Activated CD8-positive, alpha-beta memory T cell treated with anti-CD3 and anti-CD28 coated beads, Interleukin-2, amount 10 ng/mL, durations not matched to agents 7 days and 5 days (primary cell): ENCODE data around the gene TMEM204. TPM values are rescaled to one million over a fixed set of nuclear protein-coding genes. Genes with fewer than 3 reads are reported as not detected.

ENCODE experiments used
- ATAC-seq: fragments of 150-1000 bp; cut with Tn5 transposase; one replicate; pipeline ENCODE4 v1.10.0; 2021; ENCODE audit warnings: moderate library complexity
- CTCF ChIA-PET: fragments of 350-600 bp; sonication (Branson Sonifier 250); formaldehyde crosslinking; loops from one replicate; lab custom pipeline; 2021; ENCODE audit warnings: antibody characterized with exemption; lab: Charles Lee
- DNase-seq: peaks from one replicate; pipeline ENCODE4 v3.0.0-alpha.2; 2020
- H3K27ac Mint-ChIP-seq: one replicate; pipeline ENCODE4 v1.8.0; 2021; ENCODE audit warnings: mild to moderate bottlenecking, mixed read lengths
- H3K27me3 Mint-ChIP-seq: one replicate; pipeline ENCODE4 v1.8.0; 2021; ENCODE audit warnings: mixed read lengths
- H3K36me3 Mint-ChIP-seq: one replicate; pipeline ENCODE4 v1.8.0; 2021; ENCODE audit warnings: mild to moderate bottlenecking, mixed read lengths
- H3K4me1 Mint-ChIP-seq: one replicate; pipeline ENCODE4 v1.8.0; 2021; ENCODE audit warnings: mixed read lengths
- H3K4me3 Mint-ChIP-seq: one replicate; pipeline ENCODE4 v1.8.0; 2021; ENCODE audit warnings: mild to moderate bottlenecking, moderate library complexity, mixed read lengths
- H3K9me3 Mint-ChIP-seq: one replicate; pipeline ENCODE4 v1.8.0; 2022; ENCODE audit warnings: low read depth, mixed read lengths
- total RNA-seq, 2 experiments: library from RNA; stranded (reverse); gene quantifications; one replicate each; pipeline ENCODE4 v1.2.3, GENCODE V29; 2021

Gene TMEM204
- total RNA-seq, 2 experiments from 2014 or later, result 34.7 to 37.1 TPM

DNA sequence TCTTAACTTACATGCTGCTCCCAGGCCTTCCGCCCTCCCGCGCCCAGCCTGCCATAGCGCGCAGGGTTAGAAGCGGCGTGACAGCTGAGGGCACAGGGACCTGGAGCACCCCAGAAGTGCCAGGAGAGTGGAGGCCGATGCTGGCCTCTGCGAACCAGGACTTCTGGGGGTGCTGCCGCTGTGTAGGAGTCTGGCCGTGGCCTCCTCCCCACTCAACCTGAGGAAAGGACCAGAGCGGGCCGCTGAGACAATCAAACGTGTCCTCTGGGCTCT, 1.9 kb upstream of the TMEM204 start:
- peaks cover 12% of the 10 kb centered on the region for H3K36me3 Mint-ChIP-seq
- peaks cover 31% of the 10 kb centered on the region for H3K4me1 Mint-ChIP-seq
- CTCF ChIA-PET, result no interaction called here
- H3K9me3 Mint-ChIP-seq, result no peaks in the 10 kb centered on the region
- no peak for DNase-seq
- no peak overlapping the region for H3K4me3 Mint-ChIP-seq
- no peaks in the 10 kb centered on the region for H3K27me3 Mint-ChIP-seq
- ATAC-seq, result no peak
- H3K27ac Mint-ChIP-seq, result no peak overlapping the region

GRCh38 chr16:1532081-1532760, 1.2 kb upstream of the TMEM204 start:
- Mint-ChIP-seq H3K4me3 (no peak overlapping the region), H3K36me3 (peaks cover 18% of the 10 kb centered on the region), H3K9me3 (no peaks in the 10 kb centered on the region), H3K27ac (peak overlapping the region; percentile 73), H3K4me1 (peaks cover 31% of the 10 kb centered on the region), H3K27me3 (no peaks in the 10 kb centered on the region)
- CTCF ChIA-PET, result interaction anchor here (1.5 kb wide), 1 partner anchor 47 kb away, joined by 4 read pairs; no protein-coding TSS in a partner anchor
- ATAC-seq (no peak), DNase-seq (no peak)

GRCh38 chr16:1532771-1533170, 695 bp upstream of the TMEM204 start:
- H3K27ac Mint-ChIP-seq, result peak overlapping the region; percentile 73

DNA sequence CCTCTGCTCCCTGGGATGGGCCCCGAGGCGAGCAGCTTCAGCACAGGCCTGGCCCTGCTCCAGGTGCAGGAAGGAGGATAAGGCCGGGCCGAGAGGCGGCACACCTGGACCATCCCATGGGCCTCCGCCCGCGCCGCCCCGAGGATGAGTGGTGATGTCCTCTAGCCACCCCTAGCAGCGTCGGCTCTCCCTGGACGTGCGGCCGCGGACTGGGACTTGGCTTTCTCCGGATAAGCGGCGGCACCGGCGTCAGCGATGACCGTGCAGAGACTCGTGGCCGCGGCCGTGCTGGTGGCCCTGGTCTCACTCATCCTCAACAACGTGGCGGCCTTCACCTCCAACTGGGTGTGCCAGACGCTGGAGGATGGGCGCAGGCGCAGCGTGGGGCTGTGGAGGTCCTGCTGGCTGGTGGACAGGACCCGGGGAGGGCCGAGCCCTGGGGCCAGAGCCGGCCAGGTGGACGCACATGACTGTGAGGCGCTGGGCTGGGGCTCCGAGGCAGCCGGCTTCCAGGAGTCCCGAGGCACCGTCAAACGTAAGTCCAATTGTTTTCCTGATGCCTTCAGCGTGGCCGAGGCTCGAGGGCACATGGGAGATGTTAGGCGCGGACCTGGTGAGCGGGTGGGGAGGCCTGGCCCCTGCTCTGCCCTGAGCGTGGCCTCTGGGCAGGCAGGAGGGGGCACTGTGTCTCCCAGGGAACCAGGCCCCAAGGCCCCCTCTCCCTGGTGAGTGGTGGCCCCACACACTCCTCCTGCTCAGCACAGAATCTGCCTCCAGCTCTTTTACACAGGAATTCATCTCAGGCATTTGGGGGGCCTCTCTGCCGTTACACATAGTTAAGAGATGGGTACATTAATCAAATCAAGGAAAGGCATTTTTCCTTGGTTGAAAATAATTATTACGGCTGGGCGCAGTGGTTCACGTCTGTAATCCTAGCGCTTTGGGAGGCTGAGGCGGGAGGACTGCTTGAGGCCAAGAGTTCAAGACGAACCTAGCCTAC, 855 bp downstream of the TMEM204 start:
- ATAC-seq (peak; percentile 45), DNase-seq (peak; percentile 53)
- H3K27me3 Mint-ChIP-seq, result no peaks in the 10 kb centered on the region
- H3K9me3 Mint-ChIP-seq, result no peaks in the 10 kb centered on the region
- H3K4me3 Mint-ChIP-seq, result peak overlapping the region; percentile 94
- CTCF ChIA-PET, result interaction anchor here (1.0 to 1.7 kb wide), 6 partner anchors 25 to 174 kb away, joined by 3 to 4 read pairs (median 4); partner anchors contain the start of genes MAPK8IP3 and UQCC4
- H3K27ac Mint-ChIP-seq, result peak overlapping the region; percentile 73
- peaks cover 42% of the 10 kb centered on the region for H3K4me1 Mint-ChIP-seq
- peaks cover 30% of the 10 kb centered on the region for H3K36me3 Mint-ChIP-seq

More at GRCh38 chr16:1532771-1533170, 695 bp upstream of the TMEM204 start:
- Mint-ChIP-seq H3K9me3 (no peaks in the 10 kb centered on the region), H3K36me3 (peaks cover 22% of the 10 kb centered on the region), H3K4me3 (no peak overlapping the region), H3K27me3 (no peaks in the 10 kb centered on the region), H3K4me1 (peaks cover 31% of the 10 kb centered on the region)
- DNase-seq (no peak), ATAC-seq (no peak)
- CTCF ChIA-PET, result interaction anchor here (1.0 to 1.5 kb wide), 3 partner anchors 39 to 173 kb away, joined by 3 to 4 read pairs (median 4); partner anchors contain the start of gene MAPK8IP3

GRCh38 chr16:1535391-1536291, 2.2 kb downstream of the TMEM204 start:
- Mint-ChIP-seq H3K4me3 (peak overlapping the region; percentile 94), H3K36me3 (peaks cover 32% of the 10 kb centered on the region), H3K27me3 (no peaks in the 10 kb centered on the region), H3K4me1 (peaks cover 53% of the 10 kb centered on the region), H3K9me3 (no peaks in the 10 kb centered on the region), H3K27ac (peak overlapping the region; percentile 73)
- DNase-seq (peak; percentile 60), ATAC-seq (peak; percentile 35)
- CTCF ChIA-PET, result interaction anchor here (1.1 to 1.7 kb wide), 6 partner anchors 10 to 173 kb away, joined by 3 to 5 read pairs (median 4); partner anchors contain the start of gene UQCC4

GRCh38 chr16:1536601-1537000, 3.1 kb downstream of the TMEM204 start:
- DNase-seq, result no peak
- H3K27ac Mint-ChIP-seq, result peak overlapping the region; percentile 73
- H3K9me3 Mint-ChIP-seq, result no peaks in the 10 kb centered on the region
- H3K4me1 Mint-ChIP-seq, result peaks cover 53% of the 10 kb centered on the region
- ATAC-seq, result no peak
- CTCF ChIA-PET, result interaction anchor here (1.6 to 1.7 kb wide), 2 partner anchors 116 to 169 kb away, joined by 4 read pairs; partner anchors contain the start of gene UQCC4
- H3K36me3 Mint-ChIP-seq, result peaks cover 32% of the 10 kb centered on the region
- H3K4me3 Mint-ChIP-seq, result peak overlapping the region; percentile 94
- H3K27me3 Mint-ChIP-seq, result no peaks in the 10 kb centered on the region

DNA sequence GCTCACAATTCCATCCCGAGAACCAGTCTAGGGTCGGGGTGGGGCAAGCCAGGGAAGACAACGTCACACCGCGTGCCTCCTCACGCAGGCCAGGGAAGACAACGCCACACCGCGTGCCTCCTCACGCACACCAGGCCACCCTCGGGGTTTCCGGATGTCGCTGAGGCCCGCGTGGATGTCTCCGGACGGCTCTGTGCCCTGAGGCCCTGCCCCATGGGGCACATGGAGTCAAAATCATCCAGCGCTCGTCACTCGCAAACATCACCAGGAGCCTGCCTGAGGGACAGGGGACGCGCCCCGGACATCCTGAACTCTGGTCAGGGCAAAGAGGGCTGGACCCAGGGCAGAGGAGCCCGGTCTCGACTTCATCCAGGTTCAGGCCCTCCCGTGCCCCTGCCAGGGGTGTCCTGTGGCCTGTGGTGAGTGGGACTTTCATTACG, 3.7 kb downstream of the TMEM204 start:
- Mint-ChIP-seq H3K27me3 (no peaks in the 10 kb centered on the region), H3K4me1 (peaks cover 56% of the 10 kb centered on the region), H3K27ac (peak overlapping the region; percentile 73), H3K4me3 (peak overlapping the region; percentile 94), H3K9me3 (no peaks in the 10 kb centered on the region), H3K36me3 (peaks cover 32% of the 10 kb centered on the region)
- no peak for ATAC-seq
- CTCF ChIA-PET, result no interaction called here
- no peak for DNase-seq

DNA sequence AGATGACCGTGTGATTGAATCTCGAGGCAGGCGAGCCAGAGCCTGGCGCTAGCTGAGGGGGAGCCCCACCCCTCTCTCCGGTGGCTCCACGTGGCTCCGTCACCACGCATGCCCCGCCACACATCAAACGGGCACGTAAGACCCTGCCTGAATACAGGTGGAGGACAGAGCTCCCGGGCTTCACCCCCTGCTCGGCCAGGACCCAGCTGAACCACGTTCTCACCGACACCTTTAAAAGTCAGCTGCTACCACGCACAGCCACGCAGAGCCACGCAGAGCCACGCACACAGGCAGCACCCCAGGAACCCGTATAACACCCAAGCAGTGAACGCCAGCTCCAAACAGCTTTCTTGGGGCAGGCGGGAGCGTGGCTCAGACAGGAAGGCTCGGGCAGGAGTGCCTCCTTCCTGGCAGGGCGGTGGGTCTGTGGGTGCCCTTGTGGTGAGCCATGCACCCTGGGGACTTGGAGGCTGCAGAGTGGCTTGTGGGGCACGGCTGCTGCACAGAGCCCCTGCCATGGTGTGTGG, 4.4 kb downstream of the TMEM204 start:
- no peaks in the 10 kb centered on the region for H3K9me3 Mint-ChIP-seq
- H3K4me3 Mint-ChIP-seq, result peak overlapping the region; percentile 45
- DNase-seq (peak; percentile 58), ATAC-seq (no peak)
- H3K4me1 Mint-ChIP-seq, result peaks cover 60% of the 10 kb centered on the region
- no peaks in the 10 kb centered on the region for H3K27me3 Mint-ChIP-seq
- CTCF ChIA-PET, result interaction anchor here (1.2 to 1.6 kb wide), 3 partner anchors 10 to 168 kb away, joined by 3 to 5 read pairs (median 4); partner anchors contain the start of gene MAPK8IP3
- H3K27ac Mint-ChIP-seq, result peak overlapping the region; percentile 61
- peaks cover 32% of the 10 kb centered on the region for H3K36me3 Mint-ChIP-seq

DNA sequence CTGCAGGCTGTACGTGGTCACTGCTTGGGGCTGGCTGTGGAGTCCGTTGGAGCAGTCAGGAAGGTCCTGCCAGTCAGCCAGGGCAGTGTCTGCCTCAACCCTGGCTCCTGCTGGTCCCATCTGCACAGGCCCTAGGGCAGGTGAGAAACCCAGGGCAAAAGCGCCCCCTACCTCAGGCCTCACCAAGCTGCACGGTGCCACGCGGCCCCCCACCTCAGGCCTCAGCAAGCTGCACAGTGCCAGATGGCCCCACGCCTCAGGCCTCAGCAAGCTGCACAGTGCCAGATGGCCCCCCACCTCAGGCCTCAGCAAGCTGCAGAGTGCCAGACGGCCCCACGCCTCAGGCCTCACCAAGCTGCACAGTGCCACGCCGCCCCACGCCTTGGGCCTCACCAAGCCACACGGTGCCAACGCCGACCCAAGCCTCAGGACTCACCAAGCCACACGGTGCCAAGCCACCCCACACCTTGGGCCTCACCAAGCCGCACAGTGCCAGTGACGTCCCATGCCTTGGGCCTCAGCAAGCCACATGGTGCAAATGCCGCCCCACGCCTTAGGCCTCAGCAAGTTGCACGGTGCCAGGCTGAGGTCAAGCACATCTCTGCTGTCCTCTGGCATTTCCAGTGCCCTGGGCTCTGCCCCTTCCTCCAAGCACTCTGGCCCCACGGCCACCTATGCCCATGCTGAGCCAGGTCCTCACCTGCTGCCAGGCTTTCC, 5.5 kb downstream of the TMEM204 start:
- DNase-seq (peak; percentile 62), ATAC-seq (no peak)
- H3K9me3 Mint-ChIP-seq, result no peaks in the 10 kb centered on the region
- H3K4me1 Mint-ChIP-seq, result peaks cover 65% of the 10 kb centered on the region
- no peaks in the 10 kb centered on the region for H3K27me3 Mint-ChIP-seq
- H3K4me3 Mint-ChIP-seq, result no peak overlapping the region
- peak overlapping the region; percentile 15 for H3K27ac Mint-ChIP-seq
- CTCF ChIA-PET, result interaction anchor here (1.5 to 1.6 kb wide), 2 partner anchors 9 to 11 kb away, joined by 4 to 5 read pairs; no protein-coding TSS in a partner anchor
- peaks cover 35% of the 10 kb centered on the region for H3K36me3 Mint-ChIP-seq

DNA sequence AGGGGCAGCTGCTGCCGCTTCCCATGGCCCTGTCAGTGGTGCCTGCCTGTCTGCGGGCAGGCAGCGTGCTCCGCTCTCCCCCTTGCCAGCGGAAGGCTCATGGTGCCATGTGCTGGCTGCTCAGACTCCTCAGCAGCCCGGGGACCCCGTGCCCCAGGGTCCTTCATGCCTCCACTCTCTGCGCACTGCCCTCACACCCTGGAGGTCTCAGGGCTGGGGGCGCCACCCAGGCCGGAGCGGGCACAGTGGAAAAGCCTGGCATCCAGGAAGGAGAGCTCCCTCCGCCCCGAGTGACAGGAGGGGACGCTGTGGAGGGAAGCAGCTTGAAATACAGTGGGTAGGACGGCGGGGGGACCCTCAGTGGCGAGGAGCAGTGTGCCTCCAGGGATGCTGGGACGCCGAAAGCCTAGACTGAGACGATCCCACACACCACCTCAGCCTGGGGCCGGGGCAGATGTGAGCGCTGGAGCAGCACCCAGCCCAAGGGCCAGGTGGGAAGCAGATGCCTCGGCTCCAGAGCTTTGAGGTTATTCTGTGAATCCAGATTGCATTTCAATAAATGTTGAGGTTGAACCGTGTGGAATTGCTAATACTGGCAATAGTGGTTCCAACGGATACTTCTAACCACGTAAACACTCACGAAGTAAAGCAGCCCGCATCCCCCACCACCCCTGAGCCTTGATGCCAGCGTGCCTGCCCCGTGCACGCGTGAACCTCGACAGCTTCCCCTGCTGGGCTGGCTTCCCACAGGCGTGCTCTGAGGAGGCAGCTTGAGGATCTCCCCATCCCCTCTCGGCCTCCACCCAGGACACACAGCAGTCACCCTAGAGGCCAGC, 6.5 kb downstream of the TMEM204 start:
- CTCF ChIA-PET, result no interaction called here
- peaks cover 32% of the 10 kb centered on the region for H3K36me3 Mint-ChIP-seq
- H3K27ac Mint-ChIP-seq, result no peak overlapping the region
- DNase-seq (no peak), ATAC-seq (no peak)
- H3K4me1 Mint-ChIP-seq, result peaks cover 71% of the 10 kb centered on the region
- H3K4me3 Mint-ChIP-seq, result no peak overlapping the region
- H3K9me3 Mint-ChIP-seq, result no peaks in the 10 kb centered on the region
- no peaks in the 10 kb centered on the region for H3K27me3 Mint-ChIP-seq

DNA sequence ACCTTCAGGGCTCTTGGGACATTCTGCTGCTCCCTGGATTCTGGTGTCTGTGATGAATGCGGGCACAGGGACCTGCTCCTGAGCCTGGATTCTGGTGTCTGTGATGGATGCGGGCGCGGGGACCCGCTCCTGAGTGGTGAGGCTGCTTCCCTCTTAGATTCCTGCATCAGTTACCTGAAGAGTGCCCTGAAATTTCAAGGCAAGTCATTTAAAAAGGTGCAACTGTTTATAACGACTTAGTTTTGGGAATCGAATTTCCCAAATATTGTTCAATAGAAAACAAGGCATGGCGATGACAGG, 7.0 kb downstream of the TMEM204 start:
- Mint-ChIP-seq H3K4me1 (peaks cover 74% of the 10 kb centered on the region), H3K27me3 (no peaks in the 10 kb centered on the region), H3K27ac (peak overlapping the region; percentile 62), H3K4me3 (no peak overlapping the region), H3K36me3 (peaks cover 27% of the 10 kb centered on the region), H3K9me3 (no peaks in the 10 kb centered on the region)
- ATAC-seq, result no peak
- DNase-seq, result no peak
- CTCF ChIA-PET, result no interaction called here
